HFFc6 (cell line): ENCODE results near the gene GABPA. TPM values are rescaled to one million over a fixed set of nuclear protein-coding genes. Genes with fewer than 3 reads are reported as not detected.
"Not testable (repeated sequence)": the region's sequence is repeated elsewhere in the genome, so short reads cannot be mapped to it uniquely, and the experiment has no call there.

ENCODE experiments used
- DNase-seq: peaks from one replicate; pipeline ENCODE4 v3.0.0-alpha.2; 2018
- H3K27ac Mint-ChIP-seq: 2 replicates; pipeline ENCODE4 v1.8.0; 2020; ENCODE audit warnings: mild to moderate bottlenecking, mixed read lengths
- H3K27me3 Mint-ChIP-seq: 2 replicates; pipeline ENCODE4 v1.8.0; 2021; ENCODE audit warnings: mild to moderate bottlenecking, moderate library complexity, mixed read lengths; ENCODE audit not compliant: insufficient read depth
- H3K36me3 Mint-ChIP-seq: 2 replicates; pipeline ENCODE4 v1.8.0; 2021; ENCODE audit warnings: low read depth, mixed read lengths
- H3K4me1 Mint-ChIP-seq: 2 replicates; pipeline ENCODE4 v1.8.0; 2020; ENCODE audit warnings: low read depth, mixed read lengths
- H3K4me3 Mint-ChIP-seq: 2 replicates; pipeline ENCODE4 v1.8.0; 2020; ENCODE audit warnings: mild to moderate bottlenecking, moderate library complexity, mixed read lengths
- H3K9me3 Mint-ChIP-seq: 2 replicates; pipeline ENCODE4 v1.8.0; 2020; ENCODE audit warnings: mild to moderate bottlenecking, mixed read lengths
- CTCF ChIP-seq: fragments of 200-600 bp; sonication (generic); IDR thresholded peaks from 2 replicates; pipeline ENCODE4 v1.5.0; 2021; ENCODE audit warnings: antibody characterized with exemption, mild to moderate bottlenecking
- total RNA-seq, 6 experiments: library from RNA; stranded (reverse); fragmentation: NEBNext Ultra II Directional; extraction: Animal tissue kit (Norgen Biotek cat#: 25700); gene quantifications; 2 replicates in 1 of 6; 3 replicates in 5 of 6; pipeline ENCODE4 v1.2.3, GENCODE V29; 2021

The GABPA gene
- total RNA-seq, 6 experiments from 2014 or later: 15.6 to 20.1 (median 18.4) TPM

- Mint-ChIP-seq H3K4me3 (no peak overlapping the region), H3K27ac (no peak overlapping the region), H3K9me3 (no peaks in the 10 kb centered on the region), H3K36me3 (no peaks in the 10 kb centered on the region; the same call in 1 of the 2 replicates), H3K4me1 (no peaks in the 10 kb centered on the region), H3K27me3 (no peaks in the 10 kb centered on the region)
- no peak for DNase-seq
- TF ChIP-seq CTCF: no peak
Observed at GRCh38 chr21:25760061-25760460, 25.3 kb downstream of the GABPA start.

- no peaks in the 10 kb centered on the region for H3K27me3 Mint-ChIP-seq
- no peak overlapping the region for H3K27ac Mint-ChIP-seq
- H3K9me3 Mint-ChIP-seq: no peaks in the 10 kb centered on the region
- peaks cover 3% of the 10 kb centered on the region; the same call in 1 of the 2 replicates for H3K36me3 Mint-ChIP-seq
- DNase-seq: no peak
- TF ChIP-seq CTCF: no peak
- H3K4me3 Mint-ChIP-seq: no peak overlapping the region
- H3K4me1 Mint-ChIP-seq: no peaks in the 10 kb centered on the region
Observed at GRCh38 chr21:25760677-25761076, 25.9 kb downstream of the GABPA start.

- no peaks in the 10 kb centered on the region; the same call in 1 of the 2 replicates for H3K4me1 Mint-ChIP-seq
- 0 out of 2 replicates have a peak, but pooled peaks cover 9% of the 10 kb centered on the region for H3K36me3 Mint-ChIP-seq
- no peaks in the 10 kb centered on the region for H3K9me3 Mint-ChIP-seq
- H3K4me3 Mint-ChIP-seq: no peak overlapping the region
- TF ChIP-seq CTCF: no peak
- no peaks in the 10 kb centered on the region for H3K27me3 Mint-ChIP-seq
- no peak overlapping the region for H3K27ac Mint-ChIP-seq
- DNase-seq: no peak
Observed at GRCh38 chr21:25764065-25764464, 29.3 kb downstream of the GABPA start.

- H3K36me3 Mint-ChIP-seq: 0 out of 2 replicates have a peak, but pooled peaks cover 9% of the 10 kb centered on the region
- no peak overlapping the region for H3K4me3 Mint-ChIP-seq
- H3K27ac Mint-ChIP-seq: no peak overlapping the region
- no peak for DNase-seq
- H3K27me3 Mint-ChIP-seq: no peaks in the 10 kb centered on the region
- H3K4me1 Mint-ChIP-seq: no peaks in the 10 kb centered on the region; the same call in 1 of the 2 replicates
- no peak for TF ChIP-seq CTCF
- no peaks in the 10 kb centered on the region for H3K9me3 Mint-ChIP-seq
Observed at GRCh38 chr21:25767921-25768320, 33.1 kb downstream of the GABPA start.

- Mint-ChIP-seq H3K27me3 (no peaks in the 10 kb centered on the region), H3K4me1 (no peaks in the 10 kb centered on the region), H3K27ac (no peak overlapping the region), H3K9me3 (no peaks in the 10 kb centered on the region), H3K4me3 (no peak overlapping the region), H3K36me3 (no peaks in the 10 kb centered on the region)
- DNase-seq: no peak
- no peak for TF ChIP-seq CTCF
Observed at GRCh38 chr21:25772686-25773085, 37.9 kb downstream of the GABPA start.

- no peaks in the 10 kb centered on the region for H3K4me1 Mint-ChIP-seq
- H3K36me3 Mint-ChIP-seq: no peaks in the 10 kb centered on the region
- DNase-seq: no peak
- H3K4me3 Mint-ChIP-seq: no peak overlapping the region
- no peak overlapping the region for H3K27ac Mint-ChIP-seq
- no peaks in the 10 kb centered on the region; the same call in 1 of the 2 replicates for H3K27me3 Mint-ChIP-seq
- no peak for TF ChIP-seq CTCF
- H3K9me3 Mint-ChIP-seq: peaks cover 7% of the 10 kb centered on the region
Observed at GRCh38 chr21:25776440-25776839, 41.7 kb downstream of the GABPA start.

- H3K36me3 Mint-ChIP-seq, H3K27me3 Mint-ChIP-seq, DNase-seq, H3K4me1 Mint-ChIP-seq, H3K4me3 Mint-ChIP-seq, H3K9me3 Mint-ChIP-seq, H3K27ac Mint-ChIP-seq: not testable (repeated sequence)
Observed at GRCh38 chr21:25778126-25778875, 43.5 kb downstream of the GABPA start.
